Measurements from ENCODE around the gene PRKCG. TPM values are rescaled to one million over a fixed set of nuclear protein-coding genes. Genes with fewer than 3 reads are reported as not detected.
"Not testable (repeated sequence)": the region's sequence is repeated elsewhere in the genome, so short reads cannot be mapped to it uniquely, and the experiment has no call there.

The PRKCG gene
- total RNA-seq = under 1 TPM; 0.18 to 0.63 TPM
- under 1 TPM in 1 of 2 donors, not detected in 1; 0.02 TPM for polyA plus RNA-seq
- long read RNA-seq, donor 1 = 0 reads
- long read RNA-seq, donor 2 = 0 reads
- long read RNA-seq, donor 3 = 0 reads
- long read RNA-seq, donor 4 = 0 reads
- long read RNA-seq, donor 5 = 0 reads

- DNase-seq = peak in 2 of 3 donors; percentile 19 to 25
- Histone ChIP-seq H3K36me3 (ENCODE audit: control insufficient read depth in 4 of 4, insufficient read depth in 4 of 4, low read length in 4 of 4) (peaks cover 0 to 2% (median 0%) of the 10 kb centered on the region in 4 donors), H3K27me3 (ENCODE audit: control insufficient read depth in 3 of 3, insufficient read depth in 3 of 3, low read length in 2 of 3) (peaks cover 2 to 49% (median 41%) of the 10 kb centered on the region in 3 donors), H3K9me3 (ENCODE audit: control insufficient read depth in 4 of 4, insufficient read depth in 3 of 4, low read length in 3 of 4) (no peaks in the 10 kb centered on the region), H3K9ac (ENCODE audit: insufficient read depth in 1 of 2, low read length in 2 of 2) (no peak within 1 kb of the TSS), H3K4me3 (no peak within 1 kb of the TSS), H3K27ac (ENCODE audit: low read depth in 1 of 2, low read length in 1 of 2) (no peak within 1 kb of the TSS), H3K4me1 (ENCODE audit: control insufficient read depth in 5 of 5, insufficient read depth in 5 of 5, low read length in 5 of 5) (peaks cover 0 to 13% (median 8%) of the 10 kb centered on the region in 5 donors)
- WGBS, 2 donors = 2 to 3% methylated on average over 33 to 49 of the region's 49 CpGs
- no peak for ATAC-seq (ENCODE audit: insufficient read depth, low FRiP score)
- TF ChIP-seq, protein P1, sequence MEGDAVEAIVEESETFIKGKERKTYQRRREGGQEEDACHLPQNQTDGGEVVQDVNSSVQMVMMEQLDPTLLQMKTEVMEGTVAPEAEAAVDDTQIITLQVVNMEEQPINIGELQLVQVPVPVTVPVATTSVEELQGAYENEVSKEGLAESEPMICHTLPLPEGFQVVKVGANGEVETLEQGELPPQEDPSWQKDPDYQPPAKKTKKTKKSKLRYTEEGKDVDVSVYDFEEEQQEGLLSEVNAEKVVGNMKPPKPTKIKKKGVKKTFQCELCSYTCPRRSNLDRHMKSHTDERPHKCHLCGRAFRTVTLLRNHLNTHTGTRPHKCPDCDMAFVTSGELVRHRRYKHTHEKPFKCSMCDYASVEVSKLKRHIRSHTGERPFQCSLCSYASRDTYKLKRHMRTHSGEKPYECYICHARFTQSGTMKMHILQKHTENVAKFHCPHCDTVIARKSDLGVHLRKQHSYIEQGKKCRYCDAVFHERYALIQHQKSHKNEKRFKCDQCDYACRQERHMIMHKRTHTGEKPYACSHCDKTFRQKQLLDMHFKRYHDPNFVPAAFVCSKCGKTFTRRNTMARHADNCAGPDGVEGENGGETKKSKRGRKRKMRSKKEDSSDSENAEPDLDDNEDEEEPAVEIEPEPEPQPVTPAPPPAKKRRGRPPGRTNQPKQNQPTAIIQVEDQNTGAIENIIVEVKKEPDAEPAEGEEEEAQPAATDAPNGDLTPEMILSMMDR (IDR thresholded peaks at IDR 0.05; ENCODE audit: control extremely low read depth, extremely low read depth) = peak; percentile 16
These were observed at the start of gene PRKCG for GRCh38 chr19:53881482-53882390. Gene PRKCG (plus strand): TSS chr19:53882197. CDS start chr19:53882495, 298 bp downstream.

DNA sequence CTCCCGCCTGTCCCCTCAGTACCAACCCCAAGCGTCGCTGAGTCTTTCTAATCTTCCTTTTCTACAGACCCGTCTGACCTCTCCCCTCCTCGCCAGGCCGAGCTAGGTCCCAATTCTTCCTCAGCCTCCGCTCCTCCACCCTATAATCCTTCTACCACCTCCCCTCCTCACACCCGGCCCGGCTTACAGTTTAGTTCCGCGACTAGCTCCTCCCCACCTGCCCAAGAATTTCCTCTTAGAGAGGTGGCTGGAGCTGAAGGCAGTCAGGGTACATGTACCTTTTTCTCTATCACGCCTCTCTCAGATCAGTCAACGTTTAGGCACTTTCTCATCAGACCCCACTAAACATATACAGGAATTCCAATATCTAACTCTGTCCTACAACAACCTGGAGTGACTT, 49.1 kb upstream of the PRKCG start:
- H3K27me3 ChIP-seq (ENCODE audit: control insufficient read depth in 3 of 3, insufficient read depth in 3 of 3, low read length in 2 of 3); DNase-seq; H3K9ac ChIP-seq (ENCODE audit: insufficient read depth in 1 of 2, low read length in 2 of 2); H3K36me3 ChIP-seq (ENCODE audit: control insufficient read depth in 4 of 4, insufficient read depth in 4 of 4, low read length in 4 of 4); H3K9me3 ChIP-seq (ENCODE audit: control insufficient read depth in 4 of 4, insufficient read depth in 3 of 4, low read length in 3 of 4); H3K4me3 ChIP-seq; H3K27ac ChIP-seq (ENCODE audit: low read depth in 1 of 2, low read length in 1 of 2); ATAC-seq (ENCODE audit: insufficient read depth, low FRiP score); H3K4me1 ChIP-seq (ENCODE audit: control insufficient read depth in 5 of 5, insufficient read depth in 5 of 5, low read length in 5 of 5): not testable (repeated sequence)
- WGBS, 2 donors = 12 to 17% methylated on average over 9 of the region's 13 CpGs

DNA sequence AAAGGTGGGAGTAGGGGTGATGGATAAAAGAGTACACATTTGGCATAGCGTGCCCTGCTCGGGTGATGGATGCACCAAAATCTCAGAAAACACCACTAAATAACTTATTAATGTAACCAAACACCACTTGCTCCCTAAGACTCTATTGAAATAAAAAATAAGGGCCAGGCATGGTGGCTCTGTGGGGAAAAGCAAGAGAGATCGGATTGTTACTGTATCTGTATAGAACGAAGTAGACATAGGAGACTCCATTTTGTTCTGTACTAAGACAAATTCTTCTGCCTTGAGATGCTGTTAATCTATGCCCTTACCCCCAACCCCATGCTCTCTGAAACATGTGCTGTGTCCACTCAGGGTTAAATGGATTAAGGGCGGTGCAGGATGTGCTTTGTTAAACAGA, 43.6 kb upstream of the PRKCG start:
- not testable (repeated sequence) for H3K9ac ChIP-seq (ENCODE audit: insufficient read depth in 1 of 2, low read length in 2 of 2); DNase-seq; ATAC-seq (ENCODE audit: insufficient read depth, low FRiP score); H3K4me1 ChIP-seq (ENCODE audit: control insufficient read depth in 5 of 5, insufficient read depth in 5 of 5, low read length in 5 of 5); H3K27me3 ChIP-seq (ENCODE audit: control insufficient read depth in 3 of 3, insufficient read depth in 3 of 3, low read length in 2 of 3); H3K27ac ChIP-seq (ENCODE audit: low read depth in 1 of 2, low read length in 1 of 2); H3K36me3 ChIP-seq (ENCODE audit: control insufficient read depth in 4 of 4, insufficient read depth in 4 of 4, low read length in 4 of 4); H3K9me3 ChIP-seq (ENCODE audit: control insufficient read depth in 4 of 4, insufficient read depth in 3 of 4, low read length in 3 of 4); H3K4me3 ChIP-seq
- 75 to 88% methylated on average over 5 of the region's 5 CpGs for WGBS, 2 donors

GRCh38 chr19:53840241-53840640, 41.8 kb upstream of the PRKCG start:
- not testable (repeated sequence) for H3K9me3 ChIP-seq (ENCODE audit: control insufficient read depth in 4 of 4, insufficient read depth in 3 of 4, low read length in 3 of 4); H3K36me3 ChIP-seq (ENCODE audit: control insufficient read depth in 4 of 4, insufficient read depth in 4 of 4, low read length in 4 of 4); H3K4me3 ChIP-seq

DNA sequence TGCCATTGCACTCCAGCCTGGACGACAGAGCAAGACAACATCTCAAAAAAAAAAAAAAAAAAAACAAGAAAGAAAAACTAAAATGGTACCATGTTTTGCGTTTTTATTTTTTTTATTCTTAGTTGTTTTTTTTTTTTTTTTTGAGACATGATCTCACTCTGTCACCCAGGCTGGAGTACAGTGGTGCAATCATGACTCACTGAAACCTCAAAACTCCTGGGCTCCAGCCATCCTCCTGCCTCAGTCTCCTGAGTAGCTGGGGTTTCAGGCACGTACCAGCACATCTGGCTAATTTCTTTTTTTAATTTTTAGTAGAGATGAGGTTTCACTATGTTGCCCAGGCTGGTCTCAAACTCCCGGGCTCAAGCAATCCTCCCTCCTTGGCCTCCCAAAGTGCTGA, 41.1 kb upstream of the PRKCG start:
- WGBS, 2 donors = 66 to 68% methylated on average over 4 of the region's 4 CpGs
- not testable (repeated sequence) for H3K4me3 ChIP-seq; H3K27me3 ChIP-seq (ENCODE audit: control insufficient read depth in 3 of 3, insufficient read depth in 3 of 3, low read length in 2 of 3); H3K36me3 ChIP-seq (ENCODE audit: control insufficient read depth in 4 of 4, insufficient read depth in 4 of 4, low read length in 4 of 4); H3K27ac ChIP-seq (ENCODE audit: low read depth in 1 of 2, low read length in 1 of 2); H3K4me1 ChIP-seq (ENCODE audit: control insufficient read depth in 5 of 5, insufficient read depth in 5 of 5, low read length in 5 of 5); ATAC-seq (ENCODE audit: insufficient read depth, low FRiP score); H3K9me3 ChIP-seq (ENCODE audit: control insufficient read depth in 4 of 4, insufficient read depth in 3 of 4, low read length in 3 of 4); DNase-seq; H3K9ac ChIP-seq (ENCODE audit: insufficient read depth in 1 of 2, low read length in 2 of 2)

More at GRCh38 chr19:53840241-53840640, 41.8 kb upstream of the PRKCG start:
- not testable (repeated sequence) for H3K27ac ChIP-seq (ENCODE audit: low read depth in 1 of 2, low read length in 1 of 2); H3K27me3 ChIP-seq (ENCODE audit: control insufficient read depth in 3 of 3, insufficient read depth in 3 of 3, low read length in 2 of 3); H3K4me1 ChIP-seq (ENCODE audit: control insufficient read depth in 5 of 5, insufficient read depth in 5 of 5, low read length in 5 of 5); H3K9ac ChIP-seq (ENCODE audit: insufficient read depth in 1 of 2, low read length in 2 of 2); DNase-seq; ATAC-seq (ENCODE audit: insufficient read depth, low FRiP score)
- 93 to 95% methylated on average over 12 of the region's 12 CpGs for WGBS, 2 donors

Data from lung (tissue), 16 donors.